K562 (cell line): Measurements from ENCODE around the gene SPATA21. TPM values are rescaled to one million over a fixed set of nuclear protein-coding genes. Genes with fewer than 3 reads are reported as not detected.
A peak's percentile ranks its signal among the peaks of the same experiment; 100 is the strongest.
"Not testable (repeated sequence)": the region's sequence is repeated elsewhere in the genome, so short reads cannot be mapped to it uniquely, and the experiment has no call there.

Experiments
- CTCF ChIP-seq, 3 experiments: IDR thresholded peaks in 2 of 3; conservative IDR thresholded peaks in 1 of 3; 2 replicates each; pipeline ENCODE4 v1.5.1; 2011 to 2012; ENCODE audit warnings: low read length in 3 of 3, mild to moderate bottlenecking in 3 of 3, control low read depth in 2 of 3, improper control_type of control experiment in 1 of 3, inconsistent platforms in 1 of 3, low read depth in 1 of 3, mixed read lengths in 1 of 3, moderate library complexity in 1 of 3; ENCODE audit not compliant: insufficient read depth in 2 of 3
- REST ChIP-seq, 2 experiments: fragments of 450-650 bp; formaldehyde crosslinking in 1 of 2; IDR thresholded peaks; 2 replicates each; pipeline versions ENCODE4 v1.4.0 to v1.6.1; 2014 to 2020; ENCODE audit warnings: mild to moderate bottlenecking in 2 of 2, borderline replicate concordance in 1 of 2, low read depth in 1 of 2
- SMC3 ChIP-seq: conservative IDR thresholded peaks from 2 replicates; pipeline ENCODE4 v1.6.1; 2011; ENCODE audit warnings: low read depth, low read length, improper control_type of control experiment; ENCODE audit not compliant: insufficient read depth
- polyA plus RNA-seq, 8 experiments: library from polyadenylated mRNA; depleted of rRNA in 4 of 8; stranded (reverse) in 5 of 8; unstranded in 3 of 8; fragments of >200 nt; fragmentation: Nextera tagmentation in 2 of 8; fragmentation: Illumina TruSeq in 1 of 8; extraction: Ambion mirVana in 2 of 8; extraction: Trizol in 1 of 8; gene quantifications; 2 replicates each; pipeline versions ENCODE4 v1.2.1 to v1.2.3, GENCODE V29; 2011 to 2014; ENCODE audit warnings: inconsistent platforms in 1 of 8, missing spikeins in 1 of 8
- total RNA-seq, 7 experiments: library from RNA; depleted of rRNA in 6 of 7; stranded (reverse); fragments of >200 nt in 6 of 7; fragmentation: Illumina TruSeq in 2 of 7; extraction: Trizol in 2 of 7; gene quantifications; 2 replicates each; pipeline versions ENCODE4 v1.2.1 to v1.2.3, GENCODE V29; 2011 to 2021; ENCODE audit warnings: low replicate concordance in 1 of 7

The SPATA21 gene
- total and polyA plus RNA-seq, 9 of the 15 experiments (the other 6 are each of a cell fraction or from before 2014, with no cell fraction given) = 0.10 to 0.36 (median 0.13) TPM; not detected in 3

- TF ChIP-seq REST (IDR thresholded peaks at IDR 0.05; ENCODE audit: borderline replicate concordance) = peak; percentile 31; the same call in 1 of the 2 replicates
- not testable (repeated sequence) for TF ChIP-seq REST (CRISPR knock-in tag; IDR thresholded peaks at IDR 0.05; ENCODE audit: low read depth)
- peak; percentile 43 to 87 (median 71); a peak in 5 of 6 replicates for TF ChIP-seq CTCF (IDR thresholded peaks at IDR 0.05 in 2 of 3, conservative IDR thresholded peaks at IDR 0.05 in 1 of 3; ENCODE audit: insufficient read depth in 2 of 3, low read depth in 1 of 3, low read length in 3 of 3)
- TF ChIP-seq SMC3 = 0 out of 2 replicates have a peak, but pooled peaks have one; percentile 21
Measured at GRCh38 chr1:16474891-16475290, 37.7 kb upstream of the SPATA21 start (continued).
